HepG2 (cell line): ENCODE results near the gene CADM1. TPM values are rescaled to one million over a fixed set of nuclear protein-coding genes. Genes with fewer than 3 reads are reported as not detected.

Experiments
- ATAC-seq: fragments of 200-7000 bp; cut with Tn5 transposase; 3 replicates; pipeline ENCODE4 v1.9.1; 2020; ENCODE audit warnings: mild to moderate bottlenecking, moderate library complexity
- BruUV-seq: library from RNA; stranded (reverse); fragments of 400-500 nt; replicated peaks from 2 replicates; lab custom pipeline; 2021; lab: Mats Ljungman, UMichigan
- CTCF ChIA-PET: fragments of 300-600 bp; formaldehyde crosslinking; extraction: SDS; loops from one replicate; lab custom pipeline; 2021; ENCODE audit warnings: low total read pairs, inconsistent platforms, low intra/inter-chr PET ratio; lab: Yijun Ruan, JAX
- POLR2A ChIA-PET: fragments of 350-600 bp; sonication (Branson Sonifier 250); formaldehyde crosslinking; loops from one replicate; lab custom pipeline; 2020; ENCODE audit warnings: antibody characterized with exemption, inconsistent platforms; lab: Yijun Ruan, JAX
- DNase-seq: peaks from one replicate; pipeline ENCODE4 v3.0.0-alpha.2; 2015; ENCODE audit warnings: low spot score
- FAIRE-seq: peaks from 3 replicates; lab custom pipeline; 2011; peaks lifted over from hg19 to GRCh38; lab: Jason Lieb, UNC
- H2AFZ ChIP-seq: one replicate; pipeline ENCODE4 v1.6.1; 2011; ENCODE audit warnings: low read length, inconsistent platforms
- H3K27ac ChIP-seq: fragments of 300-600 bp; 3 replicates; pipeline ENCODE4 v1.8.0; 2011; ENCODE audit warnings: mixed run types, mild to moderate bottlenecking, mixed read lengths, low read length, inconsistent platforms; ENCODE audit not compliant: insufficient read depth; ENCODE audit errors: extremely low read length
- H3K27me3 ChIP-seq, 2 experiments: fragments of 200-600 bp in 1 of 2; 2 replicates in 1 of 2; 3 replicates in 1 of 2; pipeline versions ENCODE4 v1.6.0 to v1.8.0; 2011; ENCODE audit warnings: low read length in 2 of 2, mild to moderate bottlenecking in 2 of 2, moderate library complexity in 2 of 2, inconsistent platforms in 1 of 2; ENCODE audit not compliant: insufficient read depth in 2 of 2, control insufficient read depth in 1 of 2
- H3K36me3 ChIP-seq, 2 experiments: fragments of 200-600 bp in 1 of 2; replicated peaks in 1 of 2; 2 replicates in 1 of 2; 3 replicates in 1 of 2; pipeline versions ENCODE4 v1.5.1 to v1.8.0; 2011; ENCODE audit warnings: low read length in 2 of 2, inconsistent platforms in 1 of 2; ENCODE audit not compliant: insufficient read depth in 2 of 2, control insufficient read depth in 1 of 2
- H3K4me1 ChIP-seq: 2 replicates; pipeline ENCODE4 v1.5.1; 2012; ENCODE audit warnings: low read length, inconsistent platforms; ENCODE audit not compliant: insufficient read depth
- H3K4me2 ChIP-seq: 2 replicates; pipeline ENCODE4 v1.6.0; 2011; ENCODE audit warnings: low read depth, low read length, inconsistent platforms
- H3K4me3 ChIP-seq, 3 experiments: fragments of 200-600 bp in 1 of 3; sonication (generic), shearing (Covaris generic) in 1 of 3; replicated peaks in 1 of 3; 2 replicates each; pipeline ENCODE4 v1.5.1; 2011 to 2016; ENCODE audit warnings: low read length in 3 of 3, inconsistent platforms in 2 of 3, low read depth in 2 of 3, mild to moderate bottlenecking in 2 of 3, control low read depth in 1 of 3, mixed read lengths in 1 of 3; ENCODE audit not compliant: insufficient read depth in 1 of 3
- H3K79me2 ChIP-seq: one replicate; pipeline ENCODE4 v1.6.1; 2011; ENCODE audit warnings: low read length, inconsistent platforms; ENCODE audit not compliant: insufficient read depth
- H3K9ac ChIP-seq: 2 replicates; pipeline ENCODE4 v1.6.0; 2011; ENCODE audit warnings: mild to moderate bottlenecking, low read depth, low read length, inconsistent platforms; ENCODE audit not compliant: insufficient read depth
- H3K9me3 ChIP-seq: 2 replicates; pipeline ENCODE4 v1.5.1; 2012; ENCODE audit warnings: mild to moderate bottlenecking, low read length
- H4K20me1 ChIP-seq: 2 replicates; pipeline ENCODE4 v1.6.0; 2011; ENCODE audit warnings: inconsistent platforms, mild to moderate bottlenecking, low read length, moderate library complexity; ENCODE audit not compliant: insufficient read depth
- DZIP1 ChIP-seq: sonication (generic); formaldehyde crosslinking; IDR thresholded peaks from 2 replicates; pipeline ENCODE4 v1.5.0; 2020; ENCODE audit warnings: mild to moderate bottlenecking, missing genetic modification reagents
- EHMT2 ChIP-seq: fragments of 200-600 bp; sonication (generic); IDR thresholded peaks from 2 replicates; pipeline ENCODE4 v1.7.0; 2017; ENCODE audit warnings: antibody characterized with exemption, low read depth, low read length, borderline replicate concordance
- SIN3B ChIP-seq: fragments of 150-350 bp; IDR thresholded peaks from 2 replicates; pipeline ENCODE4 v1.6.1; 2014; ENCODE audit warnings: low read length
- ZFP90 ChIP-seq: sonication (generic); formaldehyde crosslinking; IDR thresholded peaks from 2 replicates; pipeline ENCODE4 v1.8.0; 2022; ENCODE audit warnings: missing genetic modification reagents, mild to moderate bottlenecking, inconsistent platforms, borderline replicate concordance
- ZNF12 ChIP-seq: sonication (generic); formaldehyde crosslinking; IDR thresholded peaks from 2 replicates; pipeline ENCODE4 v1.5.0; 2020; ENCODE audit warnings: missing genetic modification reagents
- ZNF354B ChIP-seq: sonication (generic); formaldehyde crosslinking; IDR thresholded peaks from 2 replicates; pipeline ENCODE4 v1.8.0; 2022; ENCODE audit warnings: mild to moderate bottlenecking, missing genetic modification reagents
- ZNF773 ChIP-seq: sonication (generic); formaldehyde crosslinking; IDR thresholded peaks from 2 replicates; pipeline ENCODE4 v1.4.0; 2020; ENCODE audit warnings: missing genetic modification reagents, borderline replicate concordance
- ZNF878 ChIP-seq: sonication (generic); formaldehyde crosslinking; IDR thresholded peaks from 2 replicates; pipeline ENCODE4 v1.8.1; 2023; ENCODE audit warnings: mild to moderate bottlenecking, missing genetic modification reagents, moderate library complexity
- WGBS: methylation state at CpG from one replicate; pipeline ENCODE4 v1.1.6; 2017; ENCODE audit warnings: low lambda C conversion rate; 5-methylcytosine and 5-hydroxymethylcytosine counted together
- in situ Hi-C: cut with HindIII; loops from 2 replicates; pipeline ENCODE4 v1.10.0; 2017; ENCODE audit warnings: low pct_unique_long_range_greater_than_20kb; ENCODE audit not compliant: extremely low pct_ligation_motif_present
- intact Hi-C: fragments of 100-400 bp; cut with micrococcal nuclease; formaldehyde crosslinking; loops from one replicate; pipeline ENCODE4 v1.10.0; 2022; ENCODE audit not compliant: unreplicated experiment
- polyA plus RNA-seq, 8 experiments: library from polyadenylated mRNA; depleted of rRNA in 3 of 8; stranded (reverse) in 7 of 8; unstranded in 1 of 8; fragments of >200 nt; fragmentation: Illumina TruSeq in 4 of 8; extraction: Trizol in 4 of 8; gene quantifications; 2 replicates each; pipeline versions ENCODE4 v1.2.1 to v1.2.3, GENCODE V29; 2011 to 2016; ENCODE audit warnings: low read depth in 4 of 8, missing spikeins in 1 of 8, mixed read lengths in 1 of 8; ENCODE audit not compliant: insufficient read depth in 1 of 8
- total RNA-seq, 5 experiments: library from RNA; depleted of rRNA; stranded (reverse); fragments of >200 nt; fragmentation: Illumina TruSeq; extraction: Trizol; gene quantifications; 2 replicates each; pipeline ENCODE4 v1.2.3, GENCODE V29; 2016; ENCODE audit warnings: low read depth in 1 of 5

Gene CADM1
- total and polyA plus RNA-seq, 2 of the 13 experiments (the other 11 are each of a cell fraction or from before 2014, with no cell fraction given), result 71.3 to 122 TPM

GRCh38 chr11:115489466-115489865 lies 14.7 kb downstream of the CADM1 start:
- Histone ChIP-seq H3K36me3 (no peaks in the 10 kb centered on the region), H3K4me3 (no peak overlapping the region), H4K20me1 (no peaks in the 10 kb centered on the region; the same call in 1 of the 2 replicates), H3K27me3 (no peaks in the 10 kb centered on the region), H3K27ac (peak overlapping the region; percentile 2), H3K4me2 (no peak overlapping the region), H3K9me3 (no peaks in the 10 kb centered on the region), H3K4me1 (peaks cover 55% of the 10 kb centered on the region), H3K9ac (no peak overlapping the region), H3K79me2 (peaks cover 72% of the 10 kb centered on the region), H2AFZ (no peak overlapping the region)
- TF ChIP-seq ZFP90 (no peak), EHMT2 (peak; percentile 46; the same call in 1 of the 2 replicates), ZNF354B (CRISPR knock-in tag) (no peak), SIN3B (no peak), ZNF878 (CRISPR knock-in tag) (no peak), ZNF773 (no peak), ZNF12 (no peak), DZIP1 (CRISPR knock-in tag) (no peak)
- DNase-seq, result peak; percentile 27
- ChIA-PET POLR2A (interaction anchor here (0.9 to 1.0 kb wide), 2 partner anchors 11 to 15 kb away, joined by 3 to 5 read pairs; partner anchors contain the start of gene CADM1), CTCF (no interaction called here)
- ATAC-seq, result no peak
- WGBS, result 76% methylated on average over 4 of the region's 4 CpGs
- intact Hi-C loops (no loop called here), in situ Hi-C loops (no loop called here)
- no peak for FAIRE-seq
- no TSS peak for BruUV-seq
